Mesenchymal stem cell (in vitro differentiated cells and primary cell): Measurements from ENCODE around the gene POLR3A. TPM values are rescaled to one million over a fixed set of nuclear protein-coding genes. Genes with fewer than 3 reads are reported as not detected.
"Not testable (repeated sequence)": the region's sequence is repeated elsewhere in the genome, so short reads cannot be mapped to it uniquely, and the experiment has no call there.

Experiments used
- DNase-seq: peaks from one replicate; pipeline ENCODE4 v3.0.0-alpha.2; 2013
- H2AFZ ChIP-seq: one replicate; pipeline ENCODE4 v1.6.1; 2013; ENCODE audit warnings: low read depth, mild to moderate bottlenecking, control low read depth, inconsistent platforms, low read length, moderate library complexity
- H2AK5ac ChIP-seq: 2 replicates; pipeline ENCODE4 v1.6.1; 2013; ENCODE audit warnings: low read length, moderate library complexity, mild to moderate bottlenecking, inconsistent platforms; ENCODE audit not compliant: severe bottlenecking
- H2BK120ac ChIP-seq: one replicate; pipeline ENCODE4 v1.6.1; 2013; ENCODE audit warnings: low read depth, mild to moderate bottlenecking, inconsistent platforms, low read length, moderate library complexity
- H2BK12ac ChIP-seq, 2 experiments: one replicate each; pipeline ENCODE4 v1.6.1; 2013; ENCODE audit warnings: inconsistent platforms in 2 of 2, low read length in 2 of 2, mild to moderate bottlenecking in 2 of 2, moderate library complexity in 2 of 2, control low read depth in 1 of 2
- H2BK15ac ChIP-seq: one replicate; pipeline ENCODE4 v1.6.1; 2013; ENCODE audit warnings: mild to moderate bottlenecking, low read depth, inconsistent platforms; ENCODE audit not compliant: poor library complexity, severe bottlenecking
- H2BK5ac ChIP-seq: 2 replicates; pipeline ENCODE4 v1.6.1; 2013; ENCODE audit warnings: low read depth, mild to moderate bottlenecking, low read length, control low read depth, inconsistent platforms; ENCODE audit not compliant: poor library complexity, severe bottlenecking
- H3K14ac ChIP-seq, 2 experiments: one replicate each; pipeline ENCODE4 v1.6.1; 2013; ENCODE audit warnings: inconsistent platforms in 2 of 2, low read length in 2 of 2, control low read depth in 1 of 2, mild to moderate bottlenecking in 1 of 2, moderate library complexity in 1 of 2
- H3K18ac ChIP-seq, 2 experiments: one replicate each; pipeline ENCODE4 v1.6.1; 2013; ENCODE audit warnings: inconsistent platforms in 2 of 2, low read length in 2 of 2, control low read depth in 1 of 2, low read depth in 1 of 2, mild to moderate bottlenecking in 1 of 2
- H3K23ac ChIP-seq, 2 experiments: one replicate each; pipeline ENCODE4 v1.6.1; 2013; ENCODE audit warnings: inconsistent platforms in 2 of 2, low read length in 2 of 2, mild to moderate bottlenecking in 2 of 2, moderate library complexity in 2 of 2, control low read depth in 1 of 2
- H3K27ac ChIP-seq: 2 replicates; pipeline ENCODE4 v1.5.1; 2013; ENCODE audit warnings: mild to moderate bottlenecking, moderate library complexity, low read length, control low read depth, inconsistent platforms; ENCODE audit not compliant: poor library complexity, severe bottlenecking
- H3K27me3 ChIP-seq, 2 experiments: 2 replicates each; pipeline versions ENCODE4 v1.6.1 to v1.7.0; 2013; ENCODE audit warnings: low read length in 2 of 2, mild to moderate bottlenecking in 2 of 2, moderate library complexity in 2 of 2, control low read depth in 1 of 2, inconsistent platforms in 1 of 2; ENCODE audit not compliant: control insufficient read depth in 1 of 2, insufficient read depth in 1 of 2
- H3K36me3 ChIP-seq, 2 experiments: 2 replicates each; pipeline versions ENCODE4 v1.6.1 to v1.7.0; 2013; ENCODE audit warnings: low read length in 2 of 2, control low read depth in 1 of 2, inconsistent platforms in 1 of 2, low read depth in 1 of 2, mild to moderate bottlenecking in 1 of 2; ENCODE audit not compliant: insufficient read depth in 2 of 2, control insufficient read depth in 1 of 2
- H3K4ac ChIP-seq, 2 experiments: one replicate each; pipeline ENCODE4 v1.6.1; 2013; ENCODE audit warnings: inconsistent platforms in 2 of 2, low read length in 2 of 2, mild to moderate bottlenecking in 2 of 2, moderate library complexity in 2 of 2, control low read depth in 1 of 2, low read depth in 1 of 2
- H3K4me1 ChIP-seq: 2 replicates; pipeline ENCODE4 v1.6.1; 2013; ENCODE audit warnings: low read depth, low read length, control low read depth; ENCODE audit not compliant: control insufficient read depth, insufficient read depth
- H3K4me2 ChIP-seq: 2 replicates; pipeline ENCODE4 v1.6.1; 2013; ENCODE audit warnings: low read length, mild to moderate bottlenecking, inconsistent platforms; ENCODE audit not compliant: poor library complexity, severe bottlenecking
- H3K4me3 ChIP-seq, 2 experiments: 2 replicates each; pipeline versions ENCODE4 v1.5.1 to v1.7.0; 2013; ENCODE audit warnings: low read length in 2 of 2, mild to moderate bottlenecking in 2 of 2, control low read depth in 1 of 2, low read depth in 1 of 2; ENCODE audit not compliant: insufficient read depth in 1 of 2
- H3K79me1 ChIP-seq: replicated peaks from 2 replicates; pipeline ENCODE4 v1.6.1; 2013; ENCODE audit warnings: mild to moderate bottlenecking, control low read depth, low read length, inconsistent platforms; ENCODE audit not compliant: poor library complexity, severe bottlenecking
- H3K9ac ChIP-seq: 2 replicates; pipeline ENCODE4 v1.7.0; 2013; ENCODE audit warnings: mild to moderate bottlenecking, low read length, moderate library complexity
- H3K9me3 ChIP-seq: 2 replicates; pipeline ENCODE4 v1.7.0; 2013; ENCODE audit warnings: mild to moderate bottlenecking, low read length; ENCODE audit not compliant: control insufficient read depth
- H4K8ac ChIP-seq: one replicate; pipeline ENCODE4 v1.6.1; 2013; ENCODE audit warnings: inconsistent platforms, mild to moderate bottlenecking, low read length, moderate library complexity
- H4K91ac ChIP-seq: one replicate; pipeline ENCODE4 v1.6.1; 2013; ENCODE audit warnings: mild to moderate bottlenecking, low read length, inconsistent platforms
- WGBS: methylation state at CpG from one replicate; pipeline ENCODE4 v1.1.7; 2013; ENCODE audit warnings: mixed read lengths; 5-methylcytosine and 5-hydroxymethylcytosine counted together
- polyA plus RNA-seq, 2 experiments: library from polyadenylated mRNA; stranded (reverse); fragments of 200-250 nt; gene quantifications; one replicate each; pipeline ENCODE4 v1.2.3, GENCODE V29; 2013

Gene POLR3A
- 8.4 TPM for polyA plus RNA-seq (2013, experiment 1 of 2)
- polyA plus RNA-seq (2013, experiment 2 of 2), result 8.7 TPM

DNA sequence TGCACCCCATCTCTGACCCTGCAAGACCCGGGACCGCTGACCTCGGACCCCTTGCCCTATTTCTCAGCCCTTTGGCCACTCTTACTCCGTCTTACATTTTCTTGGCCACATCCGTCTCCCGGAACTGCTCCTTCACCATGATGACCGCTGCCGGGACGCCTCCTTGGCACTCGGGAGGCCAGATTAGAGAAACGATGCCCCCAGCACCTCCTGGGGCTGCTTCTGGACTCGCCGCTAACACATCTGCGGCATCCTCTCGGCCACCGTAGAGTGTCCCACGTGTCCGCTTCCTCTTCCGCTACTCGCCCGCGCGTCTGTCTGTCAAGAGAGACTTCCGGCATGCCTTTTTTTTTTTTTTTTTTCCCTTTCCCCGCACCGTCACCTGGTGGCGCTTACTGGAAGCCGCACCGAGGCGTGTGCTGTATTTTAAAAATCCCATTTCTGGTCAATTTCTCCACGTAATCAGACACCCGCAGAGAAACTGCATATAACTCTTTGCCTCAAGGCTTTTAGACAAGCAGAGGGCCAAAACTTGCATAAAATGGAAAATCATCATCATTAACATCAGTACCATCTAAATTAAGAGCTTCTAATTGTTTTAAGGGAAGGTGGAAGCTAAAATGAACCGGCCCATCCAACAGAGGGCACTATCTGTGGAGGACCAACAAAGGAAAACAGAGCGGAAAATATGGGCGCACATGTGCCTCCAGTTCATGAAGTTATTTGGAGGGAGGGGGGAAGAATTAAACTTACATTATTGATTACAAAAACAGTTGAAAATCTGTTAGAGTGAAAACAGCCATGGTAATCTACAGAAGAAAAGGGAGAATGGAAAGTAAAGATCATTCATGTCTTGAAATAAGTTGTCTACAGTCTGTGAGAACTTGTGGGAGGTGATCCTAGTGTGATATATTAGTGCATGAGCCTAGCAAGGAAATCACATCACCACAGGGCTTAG, at the start of gene POLR3A:
POLR3A (minus strand) TSS at position 247 of the 958 bp plus-strand sequence; CDS start at position 139, 108 bp downstream.
- H2BK5ac ChIP-seq, result peak within 1 kb of the TSS; percentile 52
- peaks cover 6 to 25% of the 10 kb centered on the region in 2 experiments for H3K36me3 ChIP-seq
- peak within 1 kb of the TSS; percentile 64 to 94 for H3K18ac ChIP-seq
- H2AK5ac ChIP-seq, result peak within 1 kb of the TSS; percentile 53
- under 1% methylated on average over 34 of the region's 35 CpGs for whole genome bisulfite sequencing
- H3K4me2 ChIP-seq, result peak within 1 kb of the TSS; percentile 87
- peak within 1 kb of the TSS; percentile 96 to 97 for H3K4me3 ChIP-seq
- peak within 1 kb of the TSS; percentile 84 to 96 for H3K4ac ChIP-seq
- peak within 1 kb of the TSS; percentile 95 for H4K8ac ChIP-seq
- H3K4me1 ChIP-seq, result peaks cover 12% of the 10 kb centered on the region
- no peaks in the 10 kb centered on the region for H3K9me3 ChIP-seq
- peak within 1 kb of the TSS in 1 of 2 experiments; percentile 99 for H3K14ac ChIP-seq
- peak within 1 kb of the TSS; percentile 93 for H3K27ac ChIP-seq
- peak within 1 kb of the TSS; percentile 95 for H3K9ac ChIP-seq
- H4K91ac ChIP-seq, result peak within 1 kb of the TSS; percentile 83
- H3K23ac ChIP-seq, result peak within 1 kb of the TSS in 1 of 2 experiments; percentile 77
- DNase-seq, result peak; percentile 98
- peak within 1 kb of the TSS; percentile 89 for H2AFZ ChIP-seq
- peak within 1 kb of the TSS in 1 of 2 experiments; percentile 57 for H2BK12ac ChIP-seq
- no peaks in the 10 kb centered on the region for H3K27me3 ChIP-seq
- peak within 1 kb of the TSS; percentile 63 for H2BK15ac ChIP-seq
- H3K79me1 ChIP-seq, result peaks cover 18% of the 10 kb centered on the region
- no peak within 1 kb of the TSS for H2BK120ac ChIP-seq

DNA sequence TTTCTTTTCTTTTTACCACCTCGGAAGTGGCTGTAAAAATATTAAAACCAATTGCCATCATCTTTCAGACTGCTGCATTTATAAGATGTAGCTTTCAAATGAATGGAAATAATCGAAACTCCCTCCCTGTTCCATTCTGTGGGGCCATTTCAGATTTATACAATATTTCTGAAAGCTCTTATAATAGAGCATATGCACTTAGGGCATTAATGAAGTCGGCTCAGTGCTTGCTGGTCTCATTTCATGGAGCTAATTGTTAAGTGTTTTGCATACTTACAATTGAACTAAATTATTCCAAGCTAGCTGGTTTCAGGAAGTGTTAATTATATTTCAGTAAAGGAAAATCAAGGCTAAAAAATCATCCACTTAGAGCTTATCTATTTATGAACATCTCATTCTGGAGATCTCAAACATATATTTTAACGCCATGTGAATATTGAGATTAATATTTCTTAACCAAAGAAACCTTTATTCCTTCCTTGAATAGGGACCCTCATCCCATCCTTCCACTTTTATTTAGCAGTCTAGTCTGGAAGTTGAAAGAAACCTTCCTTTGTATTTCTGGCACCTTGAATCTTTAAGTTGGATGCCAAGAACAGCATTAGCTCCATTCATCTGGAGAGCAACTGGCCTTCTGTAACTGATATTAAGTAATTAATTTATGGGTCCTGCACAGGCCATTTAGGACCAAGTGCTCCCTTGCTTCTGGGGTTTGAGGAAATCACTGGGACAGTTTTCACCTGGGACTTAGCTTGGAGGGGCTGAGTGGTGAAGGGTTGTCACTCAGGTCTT, 49.4 kb upstream of the POLR3A start:
- no peak overlapping the region for H3K4me2 ChIP-seq

DNA sequence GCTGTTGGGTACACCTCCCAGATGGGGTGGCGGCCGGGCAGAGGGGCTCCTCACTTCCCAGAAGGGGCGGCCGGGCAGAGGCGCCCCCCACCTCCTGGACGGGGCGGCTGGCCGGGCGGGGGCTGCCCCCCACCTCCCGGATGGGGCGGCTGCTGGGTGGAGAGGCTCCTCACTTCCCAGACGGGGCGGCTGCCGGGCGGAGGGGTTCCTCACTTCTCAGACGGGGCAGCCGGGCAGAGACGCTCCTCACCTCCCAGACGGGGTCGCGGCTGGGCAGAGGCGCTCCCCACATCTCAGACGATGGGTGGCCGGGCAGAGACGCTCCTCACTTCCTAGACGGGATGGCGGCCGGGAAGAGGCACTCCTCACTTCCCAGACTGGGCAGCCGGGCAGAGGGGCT, 46.5 kb upstream of the POLR3A start:
- H2BK5ac ChIP-seq, H3K4me3 ChIP-seq, H3K79me1 ChIP-seq, H3K9ac ChIP-seq, H3K4me1 ChIP-seq, H2BK12ac ChIP-seq, DNase-seq, H2BK120ac ChIP-seq, H3K27ac ChIP-seq, H3K4ac ChIP-seq, H3K36me3 ChIP-seq, H3K9me3 ChIP-seq, H3K4me2 ChIP-seq, H2AFZ ChIP-seq, H3K23ac ChIP-seq, H4K91ac ChIP-seq, H2AK5ac ChIP-seq, H3K18ac ChIP-seq, H3K14ac ChIP-seq, H4K8ac ChIP-seq, H2BK15ac ChIP-seq: not testable (repeated sequence)
- peaks cover 0 to 30% of the 10 kb centered on the region in 2 experiments for H3K27me3 ChIP-seq
- WGBS, result 100% methylated on average over 1 of the region's 29 CpGs

More for the DNA sequence above, 49.4 kb upstream of the POLR3A start:
- Histone ChIP-seq H2BK5ac (no peak overlapping the region), H3K27me3 (peaks cover 13 to 51% of the 10 kb centered on the region in 2 experiments), H4K8ac (no peak overlapping the region), H2AK5ac (no peak overlapping the region), H2BK120ac (no peak overlapping the region), H2BK15ac (no peak overlapping the region), H4K91ac (no peak overlapping the region), H3K23ac (no peak overlapping the region), H3K36me3 (no peaks in the 10 kb centered on the region), H3K4me3 (no peak overlapping the region), H2AFZ (no peak overlapping the region), H3K18ac (no peak overlapping the region), H3K14ac (no peak overlapping the region), H3K9ac (no peak overlapping the region), H3K4ac (no peak overlapping the region), H3K9me3 (no peaks in the 10 kb centered on the region), H3K79me1 (no peaks in the 10 kb centered on the region), H3K27ac (no peak overlapping the region), H3K4me1 (no peaks in the 10 kb centered on the region), H2BK12ac (no peak overlapping the region)
- no peak for DNase-seq
- 62% methylated on average over 2 of the region's 4 CpGs for WGBS

DNA sequence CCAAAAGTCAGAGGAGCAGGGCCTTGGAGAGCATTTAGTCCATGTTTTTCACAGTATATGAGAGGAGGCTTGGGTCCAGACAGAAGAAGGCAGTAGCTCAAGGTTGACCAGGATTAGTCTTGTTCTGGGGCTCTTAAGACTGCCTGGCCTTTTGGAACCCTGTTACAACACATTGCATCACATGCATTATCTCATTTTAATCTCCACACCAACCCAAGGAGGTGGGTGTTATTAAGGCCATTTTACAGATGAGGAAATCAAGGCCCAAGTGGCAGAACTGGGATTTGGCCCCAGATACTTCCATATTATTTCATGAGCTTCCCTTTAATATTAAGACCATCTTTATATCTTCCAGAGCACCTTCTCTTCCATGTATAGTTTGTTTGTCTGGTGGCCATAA, 43.2 kb upstream of the POLR3A start:
- H3K27ac ChIP-seq, result no peak overlapping the region

More for the DNA sequence above, 43.2 kb upstream of the POLR3A start:
- Histone ChIP-seq H2BK120ac (no peak overlapping the region), H3K36me3 (no peaks in the 10 kb centered on the region), H3K23ac (no peak overlapping the region), H3K9me3 (peaks cover 4% of the 10 kb centered on the region), H2BK15ac (no peak overlapping the region), H3K4ac (no peak overlapping the region), H3K18ac (no peak overlapping the region), H3K9ac (no peak overlapping the region), H3K4me2 (no peak overlapping the region), H2BK5ac (no peak overlapping the region), H3K14ac (no peak overlapping the region), H3K27me3 (peaks cover 3 to 13% of the 10 kb centered on the region in 2 experiments), H4K8ac (no peak overlapping the region), H2BK12ac (no peak overlapping the region), H3K4me3 (no peak overlapping the region), H3K4me1 (no peaks in the 10 kb centered on the region), H2AFZ (no peak overlapping the region), H4K91ac (no peak overlapping the region), H2AK5ac (no peak overlapping the region), H3K79me1 (no peaks in the 10 kb centered on the region)
- DNase-seq, result no peak
